GM21825 (cell line): ENCODE measurements around the gene KIAA0753.
A peak's percentile ranks its signal among the peaks of the same experiment; 100 is the strongest.
"Not testable (repeated sequence)": the region's sequence is repeated elsewhere in the genome, so short reads cannot be mapped to it uniquely, and the experiment has no call there.

Source experiments
- ATAC-seq: cut with Tn5 transposase; IDR thresholded peaks from one replicate; pipeline ENCODE4 v1.9.1; 2021; ENCODE audit warnings: mild to moderate bottlenecking, moderate library complexity; ENCODE audit not compliant: unreplicated experiment

KIAA0753 gene

GRCh38 chr17:6599364-6599763, 41.1 kb downstream of the KIAA0753 start:
- no peak for ATAC-seq

GRCh38 chr17:6597727-6598126, 42.8 kb downstream of the KIAA0753 start:
- no peak for ATAC-seq

GRCh38 chr17:6596941-6597340, 43.6 kb downstream of the KIAA0753 start:
- ATAC-seq, result no peak

GRCh38 chr17:6596511-6596910, 44.0 kb downstream of the KIAA0753 start:
- ATAC-seq, result no peak

- no peak for ATAC-seq
Observed at GRCh38 chr17:6596081-6596480, 44.4 kb downstream of the KIAA0753 start.

- not testable (repeated sequence) for ATAC-seq
Observed at GRCh38 chr17:6593371-6593770, 47.1 kb downstream of the KIAA0753 start.

GRCh38 chr17:6592173-6592572, 48.3 kb downstream of the KIAA0753 start:
- no peak for ATAC-seq

- no peak for ATAC-seq
Observed at GRCh38 chr17:6591599-6592158, 48.8 kb downstream of the KIAA0753 start.

GRCh38 chr17:6589266-6589946, 51.1 kb downstream of the KIAA0753 start:
- ATAC-seq, result no peak

- no peak for ATAC-seq
Observed at GRCh38 chr17:6588165-6588564, 52.3 kb downstream of the KIAA0753 start.

- ATAC-seq, result no peak
Observed at GRCh38 chr17:6587310-6587709, 53.2 kb downstream of the KIAA0753 start.

GRCh38 chr17:6583411-6583810, 57.1 kb downstream of the KIAA0753 start:
- no peak for ATAC-seq

- no peak for ATAC-seq
Observed at GRCh38 chr17:6580625-6581024, 59.9 kb downstream of the KIAA0753 start.

- no peak for ATAC-seq
Observed at GRCh38 chr17:6578491-6578890, 62.0 kb downstream of the KIAA0753 start.

- ATAC-seq, result no peak
Observed at GRCh38 chr17:6577686-6578263, 62.7 kb downstream of the KIAA0753 start.

- ATAC-seq, result no peak
Observed at GRCh38 chr17:6576038-6576785, 64.3 kb downstream of the KIAA0753 start.

GRCh38 chr17:6575596-6575988, 64.9 kb downstream of the KIAA0753 start:
- ATAC-seq, result no peak

GRCh38 chr17:6574687-6575595, 65.6 kb downstream of the KIAA0753 start:
- peak; percentile 57 for ATAC-seq

GRCh38 chr17:6573982-6574686, 66.4 kb downstream of the KIAA0753 start:
- ATAC-seq, result no peak

GRCh38 chr17:6573495-6573894, 67.0 kb downstream of the KIAA0753 start:
- not testable (repeated sequence) for ATAC-seq
